HL-60 (cell line): ENCODE results near the gene SPATA31D1.

ENCODE experiments used
- GABPA ChIP-seq: IDR thresholded peaks from 2 replicates; pipeline ENCODE4 v1.6.1; 2012; ENCODE audit warnings: low read depth
- POLR2AphosphoS5 ChIP-seq: IDR thresholded peaks from 2 replicates; pipeline ENCODE4 v1.6.1; 2012; ENCODE audit warnings: low read depth
- SPI1 ChIP-seq: IDR thresholded peaks from 2 replicates; pipeline ENCODE4 v1.6.1; 2012; ENCODE audit warnings: low read depth, mild to moderate bottlenecking, borderline replicate concordance
- TF ChIP-seq, protein P1 (sequence below): IDR thresholded peaks from one replicate; pipeline ENCODE4 v1.5.1; 2011; ENCODE audit warnings: low read length, control low read depth, inconsistent platforms; ENCODE audit not compliant: insufficient read depth
- TF ChIP-seq, protein P2 (sequence below): IDR thresholded peaks from 2 replicates; pipeline ENCODE4 v1.6.1; 2012; ENCODE audit warnings: low read depth; ENCODE audit not compliant: insufficient replicate concordance

DNA sequence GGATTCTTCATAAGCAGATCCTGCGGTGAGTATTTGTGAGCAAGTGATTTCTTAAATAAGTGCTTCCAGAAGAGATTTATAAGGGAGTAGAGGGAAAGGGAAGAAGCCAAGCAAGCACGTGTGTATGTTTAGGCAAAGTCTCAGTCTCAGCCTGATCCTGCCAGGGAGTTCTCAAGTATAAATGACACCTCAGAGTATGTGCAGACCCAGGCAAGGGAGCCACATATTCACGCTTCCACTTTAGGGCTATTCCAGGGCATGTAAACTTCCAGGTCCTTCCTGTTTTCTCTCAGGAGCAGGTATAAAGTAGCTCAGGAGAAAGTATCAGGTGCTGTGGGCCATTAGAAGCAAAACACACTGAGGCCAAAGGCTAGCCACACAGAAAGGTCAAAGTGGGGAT is 22.6 kb downstream of the SPATA31D1 start:
- TF ChIP-seq, protein P1, sequence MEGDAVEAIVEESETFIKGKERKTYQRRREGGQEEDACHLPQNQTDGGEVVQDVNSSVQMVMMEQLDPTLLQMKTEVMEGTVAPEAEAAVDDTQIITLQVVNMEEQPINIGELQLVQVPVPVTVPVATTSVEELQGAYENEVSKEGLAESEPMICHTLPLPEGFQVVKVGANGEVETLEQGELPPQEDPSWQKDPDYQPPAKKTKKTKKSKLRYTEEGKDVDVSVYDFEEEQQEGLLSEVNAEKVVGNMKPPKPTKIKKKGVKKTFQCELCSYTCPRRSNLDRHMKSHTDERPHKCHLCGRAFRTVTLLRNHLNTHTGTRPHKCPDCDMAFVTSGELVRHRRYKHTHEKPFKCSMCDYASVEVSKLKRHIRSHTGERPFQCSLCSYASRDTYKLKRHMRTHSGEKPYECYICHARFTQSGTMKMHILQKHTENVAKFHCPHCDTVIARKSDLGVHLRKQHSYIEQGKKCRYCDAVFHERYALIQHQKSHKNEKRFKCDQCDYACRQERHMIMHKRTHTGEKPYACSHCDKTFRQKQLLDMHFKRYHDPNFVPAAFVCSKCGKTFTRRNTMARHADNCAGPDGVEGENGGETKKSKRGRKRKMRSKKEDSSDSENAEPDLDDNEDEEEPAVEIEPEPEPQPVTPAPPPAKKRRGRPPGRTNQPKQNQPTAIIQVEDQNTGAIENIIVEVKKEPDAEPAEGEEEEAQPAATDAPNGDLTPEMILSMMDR, result no peak
- TF ChIP-seq GABPA, result no peak
- TF ChIP-seq, protein P2, sequence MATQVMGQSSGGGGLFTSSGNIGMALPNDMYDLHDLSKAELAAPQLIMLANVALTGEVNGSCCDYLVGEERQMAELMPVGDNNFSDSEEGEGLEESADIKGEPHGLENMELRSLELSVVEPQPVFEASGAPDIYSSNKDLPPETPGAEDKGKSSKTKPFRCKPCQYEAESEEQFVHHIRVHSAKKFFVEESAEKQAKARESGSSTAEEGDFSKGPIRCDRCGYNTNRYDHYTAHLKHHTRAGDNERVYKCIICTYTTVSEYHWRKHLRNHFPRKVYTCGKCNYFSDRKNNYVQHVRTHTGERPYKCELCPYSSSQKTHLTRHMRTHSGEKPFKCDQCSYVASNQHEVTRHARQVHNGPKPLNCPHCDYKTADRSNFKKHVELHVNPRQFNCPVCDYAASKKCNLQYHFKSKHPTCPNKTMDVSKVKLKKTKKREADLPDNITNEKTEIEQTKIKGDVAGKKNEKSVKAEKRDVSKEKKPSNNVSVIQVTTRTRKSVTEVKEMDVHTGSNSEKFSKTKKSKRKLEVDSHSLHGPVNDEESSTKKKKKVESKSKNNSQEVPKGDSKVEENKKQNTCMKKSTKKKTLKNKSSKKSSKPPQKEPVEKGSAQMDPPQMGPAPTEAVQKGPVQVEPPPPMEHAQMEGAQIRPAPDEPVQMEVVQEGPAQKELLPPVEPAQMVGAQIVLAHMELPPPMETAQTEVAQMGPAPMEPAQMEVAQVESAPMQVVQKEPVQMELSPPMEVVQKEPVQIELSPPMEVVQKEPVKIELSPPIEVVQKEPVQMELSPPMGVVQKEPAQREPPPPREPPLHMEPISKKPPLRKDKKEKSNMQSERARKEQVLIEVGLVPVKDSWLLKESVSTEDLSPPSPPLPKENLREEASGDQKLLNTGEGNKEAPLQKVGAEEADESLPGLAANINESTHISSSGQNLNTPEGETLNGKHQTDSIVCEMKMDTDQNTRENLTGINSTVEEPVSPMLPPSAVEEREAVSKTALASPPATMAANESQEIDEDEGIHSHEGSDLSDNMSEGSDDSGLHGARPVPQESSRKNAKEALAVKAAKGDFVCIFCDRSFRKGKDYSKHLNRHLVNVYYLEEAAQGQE, result no peak
- no peak for TF ChIP-seq POLR2AphosphoS5
- no peak for TF ChIP-seq SPI1
